Smooth muscle cell (in vitro differentiated cells): ENCODE measurements around the gene TM7SF2. TPM values are rescaled to one million over a fixed set of nuclear protein-coding genes. Genes with fewer than 3 reads are reported as not detected.

Source experiments
- DNase-seq: peaks from one replicate; lab custom pipeline; 2025; ENCODE audit not compliant: unreplicated experiment; lab: John Stamatoyannopoulos, UW
- H2AFZ ChIP-seq: fragments of 200-600 bp; sonication (generic); 2 replicates; pipeline ENCODE4 v1.6.0; 2016; ENCODE audit warnings: antibody characterized with exemption, low read depth, mild to moderate bottlenecking
- H3F3A ChIP-seq: fragments of 200-600 bp; sonication (generic); 2 replicates; pipeline ENCODE4 v1.6.0; 2017; ENCODE audit warnings: antibody characterized with exemption, low read depth
- H3K27ac ChIP-seq: fragments of 200-600 bp; sonication (generic); 2 replicates; pipeline ENCODE4 v1.5.1; 2016; ENCODE audit warnings: low read depth, mild to moderate bottlenecking
- H3K27me3 ChIP-seq: fragments of 200-600 bp; sonication (generic); 2 replicates; pipeline ENCODE4 v1.6.1; 2016; ENCODE audit warnings: low read depth, mild to moderate bottlenecking
- H3K36me3 ChIP-seq: fragments of 200-600 bp; sonication (generic); 2 replicates; pipeline ENCODE4 v1.5.1; 2016; ENCODE audit warnings: low read depth
- H3K4me1 ChIP-seq: fragments of 200-600 bp; sonication (generic); 2 replicates; pipeline ENCODE4 v1.5.1; 2016; ENCODE audit warnings: low read depth
- H3K4me2 ChIP-seq: fragments of 200-600 bp; sonication (generic); 2 replicates; pipeline ENCODE4 v1.6.0; 2016; ENCODE audit warnings: mild to moderate bottlenecking
- H3K4me3 ChIP-seq: fragments of 200-600 bp; sonication (generic); 2 replicates; pipeline ENCODE4 v1.5.1; 2016; ENCODE audit warnings: mild to moderate bottlenecking
- H3K79me2 ChIP-seq: fragments of 200-600 bp; sonication (generic); 2 replicates; pipeline ENCODE4 v1.6.0; 2016; ENCODE audit warnings: low read depth, mild to moderate bottlenecking
- H3K9ac ChIP-seq: fragments of 200-600 bp; sonication (generic); 2 replicates; pipeline ENCODE4 v1.6.0; 2016; ENCODE audit warnings: low read depth
- H3K9me3 ChIP-seq: fragments of 200-600 bp; sonication (generic); replicated peaks from 2 replicates; pipeline ENCODE4 v1.5.1; 2016; ENCODE audit warnings: low read depth
- H4K20me1 ChIP-seq: fragments of 200-600 bp; sonication (generic); 2 replicates; pipeline ENCODE4 v1.6.0; 2016; ENCODE audit warnings: low read depth
- CTCF ChIP-seq: fragments of 200-600 bp; sonication (generic); IDR thresholded peaks from 2 replicates; pipeline ENCODE4 v1.5.1; 2017; ENCODE audit warnings: borderline replicate concordance, mild to moderate bottlenecking, antibody characterized with exemption; ENCODE audit not compliant: insufficient read depth, poor library complexity, severe bottlenecking
- WGBS: methylation state at CpG from one replicate; pipeline ENCODE4 v1.1.7; 2016; ENCODE audit warnings: low lambda C conversion rate; 5-methylcytosine and 5-hydroxymethylcytosine counted together
- polyA plus RNA-seq: library from polyadenylated mRNA; unstranded; fragments of >200 nt; fragmentation: Nextera tagmentation; extraction: Ambion mirVana; gene quantifications from 2 replicates; pipeline ENCODE4 v1.2.1, GENCODE V29; 2016
- total RNA-seq: library from RNA; depleted of rRNA; stranded (reverse); fragments of >200 nt; gene quantifications from 2 replicates; pipeline ENCODE4 v1.2.3, GENCODE V29; 2014

Gene TM7SF2
- total and polyA plus RNA-seq, 2 experiments from 2014 or later: 16.8 to 17.4 TPM

- no peaks in the 10 kb centered on the region for H3K27me3 ChIP-seq
- no peaks in the 10 kb centered on the region for H3K9me3 ChIP-seq
- TF ChIP-seq CTCF: no peak
- DNase-seq: no peak
- WGBS: 97% methylated on average over 15 of the region's 15 CpGs
- no peak overlapping the region for H2AFZ ChIP-seq
- peaks cover 4% of the 10 kb centered on the region for H3K4me1 ChIP-seq
- H3K79me2 ChIP-seq: peaks cover 11% of the 10 kb centered on the region
- no peak overlapping the region for H3K4me2 ChIP-seq
- peaks cover 15% of the 10 kb centered on the region for H4K20me1 ChIP-seq
- no peaks in the 10 kb centered on the region for H3K36me3 ChIP-seq
- H3K9ac ChIP-seq: no peak overlapping the region
- no peak overlapping the region for H3K27ac ChIP-seq
- H3F3A ChIP-seq: no peaks in the 10 kb centered on the region
- H3K4me3 ChIP-seq: no peak overlapping the region
Observed at GRCh38 chr11:65107078-65107477, 4.6 kb upstream of the TM7SF2 start.

GRCh38 chr11:65107751-65108468, 3.8 kb upstream of the TM7SF2 start:
- Histone ChIP-seq H3K4me1 (peaks cover 11% of the 10 kb centered on the region), H3K9me3 (no peaks in the 10 kb centered on the region), H2AFZ (no peak overlapping the region), H3K9ac (no peak overlapping the region), H3K4me3 (no peak overlapping the region), H3K79me2 (peaks cover 11% of the 10 kb centered on the region), H3K27ac (no peak overlapping the region), H3K36me3 (no peaks in the 10 kb centered on the region), H3K4me2 (no peak overlapping the region), H3F3A (no peaks in the 10 kb centered on the region), H3K27me3 (no peaks in the 10 kb centered on the region), H4K20me1 (peaks cover 15% of the 10 kb centered on the region)
- WGBS: 98% methylated on average over 42 of the region's 52 CpGs
- no peak for TF ChIP-seq CTCF
- DNase-seq: no peak

- DNase-seq: no peak
- peaks cover 11% of the 10 kb centered on the region for H3K79me2 ChIP-seq
- H3K4me3 ChIP-seq: no peak overlapping the region
- no peak overlapping the region for H3K9ac ChIP-seq
- H3K36me3 ChIP-seq: no peaks in the 10 kb centered on the region
- H3K27ac ChIP-seq: no peak overlapping the region
- peaks cover 15% of the 10 kb centered on the region for H4K20me1 ChIP-seq
- WGBS: 97% methylated on average over 33 of the region's 38 CpGs
- H3K4me2 ChIP-seq: no peak overlapping the region
- no peaks in the 10 kb centered on the region for H3K9me3 ChIP-seq
- H3F3A ChIP-seq: no peaks in the 10 kb centered on the region
- H2AFZ ChIP-seq: no peak overlapping the region
- no peaks in the 10 kb centered on the region for H3K27me3 ChIP-seq
- H3K4me1 ChIP-seq: peaks cover 18% of the 10 kb centered on the region
- TF ChIP-seq CTCF: no peak
Observed at GRCh38 chr11:65108469-65109123, 3.1 kb upstream of the TM7SF2 start.
